HG03432 (cell line): ENCODE results near the gene NADK.

ENCODE experiments used
- ATAC-seq: cut with Tn5 transposase; IDR thresholded peaks from one replicate; pipeline ENCODE4 v1.9.1; 2021; ENCODE audit warnings: mild to moderate bottlenecking, moderate library complexity; ENCODE audit not compliant: unreplicated experiment

NADK gene

GRCh38 chr1:1764876-1765470, 13.3 kb downstream of the NADK start:
- ATAC-seq, result no peak

- no peak for ATAC-seq
Observed at GRCh38 chr1:1763657-1764621, 14.3 kb downstream of the NADK start.

DNA sequence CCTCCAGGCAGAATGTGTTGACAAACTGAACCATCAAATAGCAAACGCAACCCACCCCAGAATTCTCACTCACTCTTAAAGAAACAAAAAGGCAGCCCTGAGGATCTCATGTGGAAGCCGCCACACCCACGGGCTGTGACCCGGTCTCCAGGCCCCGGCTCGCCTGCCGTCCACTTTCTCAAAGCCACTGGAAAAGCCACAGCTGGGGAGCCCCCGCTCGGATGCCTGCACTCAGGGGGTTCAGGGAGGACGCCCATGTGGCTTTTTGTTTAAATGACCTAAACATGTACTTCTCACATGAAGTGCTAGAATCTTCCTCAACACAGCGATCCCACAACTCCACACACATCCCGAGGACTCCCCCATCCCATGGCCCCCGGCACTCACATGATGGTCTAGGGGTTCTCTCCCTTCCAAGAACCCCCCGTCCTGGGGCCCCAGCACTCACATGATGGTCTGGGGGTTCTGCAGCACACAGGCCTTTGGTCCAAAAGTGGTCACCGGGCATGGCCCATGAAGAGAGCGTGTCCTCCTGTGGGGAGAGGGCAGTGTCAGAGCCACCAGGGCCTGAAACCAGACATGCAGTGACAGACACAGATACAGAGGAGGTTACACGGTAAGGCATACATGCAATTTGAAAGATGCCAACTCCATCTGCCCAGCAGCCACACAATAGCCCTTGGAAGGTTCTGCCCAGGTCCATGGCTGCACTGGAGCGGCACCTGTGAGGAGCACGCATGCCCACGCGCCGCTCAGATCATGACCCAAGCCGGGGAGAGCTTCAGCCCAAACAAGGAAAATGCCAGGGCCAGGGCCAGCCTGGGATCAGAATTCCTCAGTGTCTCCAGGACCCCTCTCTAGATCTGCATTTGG, 16.5 kb downstream of the NADK start:
- ATAC-seq, result no peak

- ATAC-seq, result no peak
Observed at GRCh38 chr1:1760715-1761114, 17.6 kb downstream of the NADK start.

GRCh38 chr1:1760345-1760650, 18.0 kb downstream of the NADK start:
- no peak for ATAC-seq

- no peak for ATAC-seq
Observed at GRCh38 chr1:1759456-1760344, 18.6 kb downstream of the NADK start.

- ATAC-seq, result no peak
Observed at GRCh38 chr1:1758692-1759455, 19.4 kb downstream of the NADK start.

GRCh38 chr1:1758059-1758621, 20.1 kb downstream of the NADK start:
- no peak for ATAC-seq

DNA sequence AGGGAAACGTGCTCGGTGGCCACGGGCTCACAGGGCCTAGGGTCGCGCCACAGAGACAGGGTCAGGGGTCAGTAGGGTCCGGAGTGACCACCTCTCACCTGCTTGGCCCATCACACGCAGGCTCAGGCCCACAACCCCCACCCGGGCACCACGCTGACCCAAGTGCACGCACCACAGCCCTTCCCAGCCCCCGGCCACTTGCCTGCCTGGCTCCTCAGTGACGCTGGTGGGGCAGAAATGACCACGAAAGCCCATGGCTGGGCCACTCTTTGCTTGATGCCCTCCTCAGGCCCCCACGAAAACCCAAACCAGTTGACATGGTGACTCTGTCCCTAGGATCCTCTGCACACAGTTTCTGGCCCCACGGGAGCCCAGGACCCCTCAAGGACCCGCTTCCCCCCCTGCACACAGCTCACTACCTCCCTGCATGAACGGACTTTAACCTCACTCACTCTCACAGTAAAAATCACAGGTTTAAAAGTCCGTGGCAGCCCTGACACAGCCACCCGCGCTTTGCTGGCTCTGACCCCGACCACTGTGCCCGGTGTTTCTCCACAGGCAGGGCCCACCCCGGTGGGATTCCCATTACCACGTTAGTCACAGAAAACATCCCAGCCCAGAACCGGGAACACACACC, 20.7 kb downstream of the NADK start:
- no peak for ATAC-seq

- ATAC-seq, result no peak
Observed at GRCh38 chr1:1756661-1757421, 21.4 kb downstream of the NADK start.

- no peak for ATAC-seq
Observed at GRCh38 chr1:1755852-1756251, 22.4 kb downstream of the NADK start.

DNA sequence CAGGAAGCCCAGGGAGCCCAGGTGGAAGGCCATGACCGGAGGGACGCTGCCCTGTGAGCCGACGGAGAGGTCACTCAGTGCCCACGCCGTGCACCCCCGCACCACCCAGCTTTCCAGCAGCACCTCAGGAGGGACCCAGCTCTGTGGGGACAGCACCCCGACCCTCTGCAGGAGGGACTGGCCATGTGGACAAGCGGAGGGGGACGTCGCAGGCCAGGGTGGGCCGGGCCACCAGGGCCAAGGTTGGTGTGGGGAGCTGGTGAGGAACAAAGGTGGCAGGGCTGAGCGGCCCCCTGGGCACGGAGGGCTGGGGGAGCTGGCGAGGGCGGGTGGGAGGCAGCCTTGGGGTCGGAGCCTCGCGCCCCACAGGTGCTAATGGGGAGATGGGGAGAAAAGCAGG, 22.8 kb downstream of the NADK start:
- ATAC-seq, result no peak

DNA sequence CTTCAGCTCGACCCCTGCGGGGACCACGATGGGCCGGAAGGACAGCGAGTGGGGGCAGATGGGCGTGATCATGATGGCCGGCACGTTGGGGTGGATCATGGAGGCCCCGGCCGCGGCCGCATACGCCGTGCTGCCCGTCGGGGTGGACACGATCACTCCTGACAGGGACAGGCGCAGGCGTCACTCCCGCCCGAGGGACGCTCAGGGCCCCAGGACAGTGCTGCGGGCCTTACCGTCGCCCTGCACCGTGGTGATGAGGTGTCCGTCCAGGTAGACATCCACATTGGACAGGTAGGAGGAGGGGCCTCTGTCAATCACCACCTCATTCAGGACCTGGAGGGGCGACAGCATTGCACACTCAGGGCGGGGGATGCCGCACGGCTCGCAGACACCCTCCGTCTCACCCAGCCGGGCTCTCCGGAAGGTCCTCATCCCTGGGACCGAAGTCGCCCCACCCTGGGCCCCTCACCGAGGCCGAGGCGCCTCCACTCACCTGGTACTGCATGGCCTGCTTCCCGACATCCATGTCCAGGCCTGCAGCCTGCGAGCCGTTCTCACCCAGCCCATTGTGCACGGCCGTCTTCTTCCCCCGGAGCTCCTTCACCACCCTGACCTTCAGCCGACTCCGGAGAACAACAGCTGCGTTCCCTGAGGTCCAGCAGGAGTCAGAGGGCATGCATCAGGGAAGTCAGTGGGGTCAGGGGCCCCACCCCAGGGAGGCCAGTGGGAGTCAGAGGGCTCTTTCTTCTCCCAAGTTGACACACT, 24.0 kb downstream of the NADK start:
- ATAC-seq, result no peak

DNA sequence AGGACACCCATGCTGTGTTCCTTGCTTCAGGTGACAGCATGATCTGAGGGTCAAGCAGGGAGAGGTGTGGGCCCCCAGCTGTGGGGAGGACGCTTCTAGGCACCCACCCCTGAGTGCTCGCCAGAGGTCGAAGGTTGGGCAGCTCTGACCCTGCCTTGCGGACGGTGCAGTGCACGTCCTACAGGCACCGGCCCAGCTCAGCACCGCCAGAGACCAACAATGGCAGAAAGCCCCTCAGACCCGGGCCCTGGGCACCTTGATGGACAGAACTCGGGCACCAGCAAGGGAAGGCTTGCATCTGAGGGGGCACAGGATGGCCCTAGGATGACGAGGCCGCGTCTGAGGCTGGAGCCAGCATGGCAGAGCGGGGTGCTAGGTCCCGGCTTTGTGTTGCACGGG, 24.7 kb downstream of the NADK start:
- no peak for ATAC-seq

DNA sequence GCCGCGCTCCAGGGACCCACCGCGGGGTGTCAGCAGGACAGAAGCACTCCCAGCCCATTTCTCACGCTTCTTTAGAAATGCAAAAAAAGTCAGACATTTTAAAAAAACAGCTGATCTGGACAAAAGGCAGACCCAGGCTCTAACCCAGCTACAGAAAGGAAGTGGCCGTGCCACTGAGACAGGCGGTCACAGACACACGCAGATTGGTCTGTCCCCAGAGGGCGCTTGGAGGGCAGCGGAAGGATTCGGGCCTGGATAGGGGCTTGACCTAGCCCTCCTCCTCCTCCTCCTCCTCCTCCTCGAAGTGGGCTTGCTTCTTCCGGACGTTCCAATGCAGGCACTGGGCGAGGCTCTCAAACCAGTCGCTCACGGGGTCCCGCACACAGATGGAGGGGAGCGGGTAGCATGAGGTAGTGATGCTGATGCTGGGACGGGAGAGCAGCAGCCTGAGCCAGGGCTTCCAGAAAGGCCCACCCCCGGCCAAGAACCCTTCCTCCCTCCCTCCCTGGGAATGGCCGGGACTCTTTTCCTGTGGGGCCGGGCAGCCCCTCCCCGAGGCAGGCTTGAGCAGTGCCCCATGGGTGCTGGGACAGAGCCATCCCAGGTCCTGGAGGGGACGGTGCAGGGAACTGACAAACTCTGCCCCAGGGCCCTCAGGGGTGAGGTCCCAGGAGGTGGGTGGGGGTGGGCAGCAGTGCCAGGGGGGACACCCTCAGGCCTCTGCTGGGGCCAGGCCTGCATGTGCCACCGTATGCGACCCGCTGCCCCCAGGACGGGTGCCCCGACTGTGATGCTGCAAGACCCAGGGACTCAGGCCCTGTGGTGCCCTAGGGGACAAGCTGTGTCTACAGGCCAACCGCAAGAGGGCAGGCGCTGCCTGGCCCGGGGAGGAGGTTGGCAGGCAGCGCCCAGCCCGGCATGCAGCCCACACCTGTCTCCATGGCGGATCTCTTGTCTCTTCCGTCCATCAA, 25.3 kb downstream of the NADK start:
- no peak for ATAC-seq

GRCh38 chr1:1752190-1752589, 26.1 kb downstream of the NADK start:
- no peak for ATAC-seq
